ENCODE results near the gene CENPK. TPM values are rescaled to one million over a fixed set of nuclear protein-coding genes. Genes with fewer than 3 reads are reported as not detected.

CENPK gene
- total RNA-seq, 1 donor from 2014 or later: 3.4 TPM

DNA sequence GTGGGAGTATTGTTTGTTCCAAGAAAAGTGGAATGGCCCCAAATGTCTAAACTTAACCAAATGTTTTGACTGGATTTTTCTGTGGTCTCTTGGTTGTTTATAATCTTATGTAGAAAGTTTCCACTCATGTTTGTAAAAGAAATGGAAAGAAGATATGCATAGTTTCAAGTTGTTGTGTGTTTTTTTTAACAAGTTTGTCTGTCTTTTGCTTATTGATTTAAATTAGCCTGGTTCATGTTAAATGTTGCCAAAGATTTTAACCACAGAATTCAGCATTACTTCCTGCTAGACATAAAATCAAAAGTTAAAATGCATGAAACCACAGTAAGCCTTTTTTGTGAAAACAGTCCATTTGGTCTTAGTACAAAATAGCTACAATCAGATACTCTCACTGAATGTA is 14.2 kb upstream of the CENPK start:
- no peak for TF ChIP-seq CTCF (IDR thresholded peaks at IDR 0.05)
- no peak for TF ChIP-seq POLR2A (IDR thresholded peaks at IDR 0.05)
- no peak for TF ChIP-seq POLR2AphosphoS5 (IDR thresholded peaks at IDR 0.05; ENCODE audit: insufficient read depth in 1 of 2, low read depth in 1 of 2)

DNA sequence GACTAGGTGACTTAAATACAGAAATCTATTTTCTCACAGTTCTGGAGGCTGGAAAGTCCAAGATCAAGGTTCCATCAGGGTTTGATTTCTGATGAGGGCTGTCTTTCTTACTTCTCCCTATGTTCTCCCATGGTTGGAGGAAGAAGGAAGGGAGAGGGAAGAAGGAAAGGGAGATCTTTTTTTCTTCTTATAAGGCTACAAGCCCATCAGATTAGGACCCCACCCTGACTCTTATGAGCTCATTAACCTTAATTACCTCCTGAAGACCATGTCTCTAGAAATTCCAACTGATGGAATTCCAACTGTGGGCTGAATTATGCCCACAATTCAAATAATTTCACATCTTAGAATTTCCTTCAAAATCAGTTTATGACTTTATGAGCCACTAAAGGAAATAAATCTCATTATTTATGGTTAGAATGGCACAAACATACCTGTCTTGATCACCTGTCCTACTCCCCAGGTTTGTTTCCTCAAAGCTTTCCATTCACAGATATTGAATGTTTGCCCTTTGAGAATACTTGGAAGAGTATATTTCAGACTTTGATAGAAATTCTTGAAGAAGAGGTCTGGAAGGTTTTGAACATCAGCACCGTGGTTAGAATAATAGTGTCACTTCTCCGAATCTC is 7.7 kb upstream of the CENPK start:
- Histone ChIP-seq H3K9me3 (no peaks in the 10 kb centered on the region), H3K4me3 (no peak overlapping the region), H3K4me1 (peaks cover 7% of the 10 kb centered on the region), H3K36me3 (peaks cover 0 to 28% of the 10 kb centered on the region in 2 donors), H3K27ac (no peak overlapping the region), H3K27me3 (no peaks in the 10 kb centered on the region)
- intact Hi-C loops (cut with DNase I): no loop called here
- no peak for DNase-seq (ENCODE audit: extremely low spot score in 2 of 2)
- TF ChIP-seq CTCF (IDR thresholded peaks at IDR 0.05) (no peak), POLR2A (IDR thresholded peaks at IDR 0.05) (no peak), POLR2AphosphoS5 (IDR thresholded peaks at IDR 0.05; ENCODE audit: insufficient read depth in 1 of 2, low read depth in 1 of 2) (no peak)

More for the DNA sequence above, 14.2 kb upstream of the CENPK start:
- Histone ChIP-seq H3K9me3 (no peaks in the 10 kb centered on the region), H3K36me3 (peaks cover 0 to 43% of the 10 kb centered on the region in 2 donors), H3K4me3 (no peak overlapping the region), H3K27me3 (no peaks in the 10 kb centered on the region), H3K27ac (no peak overlapping the region), H3K4me1 (no peaks in the 10 kb centered on the region)
- DNase-seq (ENCODE audit: extremely low spot score in 2 of 2): no peak
- intact Hi-C loops (cut with DNase I): no loop called here

DNA sequence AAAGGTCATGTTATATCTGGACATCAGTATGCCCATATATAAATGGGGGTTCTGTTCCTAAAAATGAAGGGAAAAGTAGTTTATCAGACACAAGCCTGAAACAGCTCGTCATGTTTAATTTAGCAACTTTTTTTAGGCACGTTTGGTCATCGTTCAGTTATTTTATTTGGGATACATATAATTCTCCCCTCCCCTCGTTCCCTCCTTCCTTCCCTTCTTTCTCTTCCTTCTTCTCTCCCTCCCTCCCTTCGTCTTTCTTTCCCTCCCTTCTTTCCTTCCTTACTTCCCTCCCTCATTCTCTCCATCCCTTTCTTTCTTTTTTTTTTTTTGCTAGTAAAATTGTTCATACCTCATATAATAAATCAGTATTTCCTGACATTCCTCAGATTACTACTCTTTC is 3.5 kb upstream of the CENPK start:
- intact Hi-C loops (cut with DNase I): no loop called here
- Histone ChIP-seq H3K4me1 (peaks cover 38% of the 10 kb centered on the region), H3K9me3 (no peaks in the 10 kb centered on the region), H3K36me3 (peaks cover 0 to 16% of the 10 kb centered on the region in 2 donors), H3K4me3 (no peak overlapping the region), H3K27ac (no peak overlapping the region), H3K27me3 (no peaks in the 10 kb centered on the region)
- TF ChIP-seq POLR2A (IDR thresholded peaks at IDR 0.05) (no peak), POLR2AphosphoS5 (IDR thresholded peaks at IDR 0.05; ENCODE audit: insufficient read depth in 1 of 2, low read depth in 1 of 2) (no peak), CTCF (IDR thresholded peaks at IDR 0.05) (no peak)
- no peak for DNase-seq (ENCODE audit: extremely low spot score in 2 of 2)

DNA sequence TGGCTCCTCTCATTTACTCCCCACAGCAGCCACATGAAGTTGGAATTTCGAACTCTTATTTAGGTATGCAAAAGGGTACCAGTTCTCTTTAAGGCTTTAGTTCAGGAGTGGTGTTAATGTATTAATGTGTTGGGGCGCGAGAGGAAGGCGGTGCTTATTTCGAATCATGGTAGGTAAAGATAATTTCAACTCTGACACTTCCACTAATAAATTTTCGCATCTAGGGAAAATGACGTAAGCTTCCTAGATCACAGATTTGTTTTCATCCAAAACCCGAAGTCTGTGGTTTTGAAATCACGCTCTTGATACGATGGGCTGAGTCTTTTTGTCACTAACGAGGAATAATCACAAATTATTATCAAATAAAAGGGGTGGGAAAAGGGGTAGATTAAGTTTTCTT is 809 bp upstream of the CENPK start:
- intact Hi-C loops (cut with DNase I): no loop called here
- H3K4me1 ChIP-seq: peaks cover 38% of the 10 kb centered on the region
- no peak for DNase-seq (ENCODE audit: extremely low spot score in 2 of 2)
- no peaks in the 10 kb centered on the region for H3K9me3 ChIP-seq
- peak overlapping the region; percentile 66 to 93 for H3K4me3 ChIP-seq
- peak overlapping the region; percentile 81 for H3K27ac ChIP-seq
- peaks cover 0 to 8% of the 10 kb centered on the region in 2 donors for H3K36me3 ChIP-seq
- no peak for TF ChIP-seq POLR2A (IDR thresholded peaks at IDR 0.05)
- no peak for TF ChIP-seq CTCF (IDR thresholded peaks at IDR 0.05)
- TF ChIP-seq POLR2AphosphoS5 (IDR thresholded peaks at IDR 0.05; ENCODE audit: insufficient read depth in 1 of 2, low read depth in 1 of 2): no peak
- no peaks in the 10 kb centered on the region for H3K27me3 ChIP-seq

GRCh38 chr5:65556718-65557117 is 6.2 kb downstream of the CENPK start:
- no peak for DNase-seq (ENCODE audit: extremely low spot score in 2 of 2)
- intact Hi-C loops (cut with DNase I): no loop called here
- TF ChIP-seq CTCF (IDR thresholded peaks at IDR 0.05): no peak
- TF ChIP-seq POLR2AphosphoS5 (IDR thresholded peaks at IDR 0.05; ENCODE audit: insufficient read depth in 1 of 2, low read depth in 1 of 2): no peak
- TF ChIP-seq POLR2A (IDR thresholded peaks at IDR 0.05): no peak
- no peaks in the 10 kb centered on the region for H3K9me3 ChIP-seq
- H3K27ac ChIP-seq: no peak overlapping the region
- H3K36me3 ChIP-seq: no peaks in the 10 kb centered on the region
- no peaks in the 10 kb centered on the region for H3K27me3 ChIP-seq
- H3K4me3 ChIP-seq: no peak overlapping the region
- peaks cover 1% of the 10 kb centered on the region for H3K4me1 ChIP-seq

Data from vagina (tissue), 2 donors.